GM12801 (cell line): ENCODE results near the gene GRB10.

ENCODE experiments used
- CTCF ChIP-seq: IDR thresholded peaks from one replicate; pipeline ENCODE4 v1.5.1; 2011; ENCODE audit warnings: control low read depth; ENCODE audit not compliant: insufficient read length; ENCODE audit errors: extremely low read depth

GRB10 gene

GRCh38 chr7:50709151-50709550, 73.5 kb downstream of the GRB10 start:
- no peak for TF ChIP-seq CTCF

GRCh38 chr7:50707236-50708006, 75.3 kb downstream of the GRB10 start:
- TF ChIP-seq CTCF = no peak

GRCh38 chr7:50706469-50706937, 76.2 kb downstream of the GRB10 start:
- TF ChIP-seq CTCF = no peak

GRCh38 chr7:50704844-50705243, 77.9 kb downstream of the GRB10 start:
- no peak for TF ChIP-seq CTCF

- TF ChIP-seq CTCF = no peak
These were observed 79.0 kb downstream of the GRB10 start for GRCh38 chr7:50703654-50704053.

GRCh38 chr7:50699143-50699542, 83.6 kb downstream of the GRB10 start:
- TF ChIP-seq CTCF = no peak

GRCh38 chr7:50697748-50698147, 84.9 kb downstream of the GRB10 start:
- no peak for TF ChIP-seq CTCF
